ENCODE data around the gene HDAC7. TPM values are rescaled to one million over a fixed set of nuclear protein-coding genes. Genes with fewer than 3 reads are reported as not detected.

The HDAC7 gene
- total RNA-seq, 2 experiments from 2014 or later, result 331 to 385 TPM

DNA sequence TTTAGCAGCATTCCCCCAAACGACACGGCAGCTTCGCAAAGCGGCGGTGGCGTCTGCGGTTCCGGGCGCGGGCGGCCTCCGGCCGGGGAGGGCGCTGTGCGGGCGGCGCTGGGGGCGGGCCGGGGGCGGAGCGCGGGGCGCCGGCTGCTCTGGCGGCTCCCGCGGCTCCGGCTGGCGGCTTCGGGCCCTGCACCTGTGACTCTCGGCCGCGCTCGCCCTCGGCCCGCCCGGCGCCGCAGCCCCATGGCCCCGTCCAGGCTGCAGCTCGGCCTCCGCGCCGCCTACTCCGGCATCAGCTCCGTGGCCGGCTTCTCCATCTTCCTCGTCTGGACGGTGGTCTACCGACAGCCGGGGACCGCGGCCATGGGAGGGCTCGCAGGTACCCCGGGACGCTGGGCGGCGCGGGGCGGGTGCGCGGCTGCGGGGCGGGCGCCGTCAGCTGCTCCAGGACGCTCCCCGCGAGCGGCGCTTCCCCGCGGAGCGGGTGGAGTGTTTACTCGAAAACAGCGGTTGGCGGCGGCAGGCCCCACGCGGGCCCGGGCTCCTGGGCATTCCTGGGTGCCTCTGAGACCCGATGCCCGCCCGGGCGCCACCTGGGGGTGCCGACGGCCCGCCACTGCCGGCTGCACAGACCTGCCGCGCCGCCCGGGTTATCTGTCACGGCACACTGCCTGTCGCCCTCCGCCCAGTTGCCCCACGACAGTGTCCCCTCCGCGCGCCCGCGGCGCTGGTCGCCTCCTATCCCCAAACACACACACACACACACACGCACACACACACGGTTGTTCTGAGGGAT lies 46.4 kb downstream of the HDAC7 start, which contains the start of gene SLC48A1:
SLC48A1 (plus strand) TSS at position 177 of the 796 bp plus-strand sequence; CDS start at position 244, 67 bp downstream.
- DNase-seq, result peak; percentile 82
- Mint-ChIP-seq H3K4me1 (peaks cover 31% of the 10 kb centered on the region), H3K27ac (peak within 1 kb of the TSS; percentile 71), H3K4me3 (peak within 1 kb of the TSS; percentile 82), H3K36me3 (ENCODE audit: low read depth) (no peaks in the 10 kb centered on the region), H3K9me3 (ENCODE audit: low read depth) (no peaks in the 10 kb centered on the region), H3K27me3 (no peaks in the 10 kb centered on the region)
- ChIA-PET POLR2A (interaction anchor here (0.7 kb wide), 1 partner anchor 13 kb away, joined by 5 read pairs; no protein-coding TSS in a partner anchor), CTCF (interaction anchor here (0.6 to 18.7 kb wide), 15 partner anchors 9 to 190 kb away, joined by 3 to 449 read pairs (median 3); partner anchors contain the start of genes ENDOU, RPAP3 and TMEM106C)
- intact Hi-C loops (cut with DNase I, micrococcal nuclease), result loop anchor here in 1 of 2 experiments (1.0 to 10.0 kb wide), 2 partner anchors 14 to 738 kb away; no protein-coding TSS in a partner anchor
- peak; percentile 79 for ATAC-seq

DNA sequence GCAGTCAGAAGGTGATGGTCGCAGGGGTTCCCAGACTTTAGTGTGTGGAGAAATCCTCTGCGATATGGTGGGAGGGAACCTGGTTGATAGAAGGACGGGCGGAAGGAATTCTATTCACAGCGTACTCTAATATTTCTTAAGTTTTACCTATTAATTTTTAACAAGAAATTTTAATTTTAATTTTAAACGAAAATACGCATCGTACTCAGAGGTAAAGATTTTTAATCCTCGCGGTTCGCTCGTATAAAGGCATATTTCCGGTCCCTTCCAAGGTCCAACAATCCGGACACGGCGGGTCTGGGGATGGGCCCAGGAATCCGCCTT lies 47.0 kb downstream of the HDAC7 start:
- intact Hi-C loops (cut with DNase I, micrococcal nuclease), result loop anchor here in 1 of 2 experiments (1.0 to 10.0 kb wide), 2 partner anchors 13 to 738 kb away; no protein-coding TSS in a partner anchor
- ChIA-PET POLR2A (no interaction called here), CTCF (interaction anchor here (0.6 to 18.7 kb wide), 16 partner anchors 9 to 191 kb away, joined by 3 to 449 read pairs (median 3); partner anchors contain the start of genes ENDOU, RPAP3 and TMEM106C)
- Mint-ChIP-seq H3K27ac (peak overlapping the region; percentile 60), H3K9me3 (ENCODE audit: low read depth) (no peaks in the 10 kb centered on the region), H3K27me3 (no peaks in the 10 kb centered on the region), H3K36me3 (ENCODE audit: low read depth) (no peaks in the 10 kb centered on the region), H3K4me1 (peaks cover 31% of the 10 kb centered on the region), H3K4me3 (peak overlapping the region; percentile 68)
- DNase-seq (no peak), ATAC-seq (no peak)

DNA sequence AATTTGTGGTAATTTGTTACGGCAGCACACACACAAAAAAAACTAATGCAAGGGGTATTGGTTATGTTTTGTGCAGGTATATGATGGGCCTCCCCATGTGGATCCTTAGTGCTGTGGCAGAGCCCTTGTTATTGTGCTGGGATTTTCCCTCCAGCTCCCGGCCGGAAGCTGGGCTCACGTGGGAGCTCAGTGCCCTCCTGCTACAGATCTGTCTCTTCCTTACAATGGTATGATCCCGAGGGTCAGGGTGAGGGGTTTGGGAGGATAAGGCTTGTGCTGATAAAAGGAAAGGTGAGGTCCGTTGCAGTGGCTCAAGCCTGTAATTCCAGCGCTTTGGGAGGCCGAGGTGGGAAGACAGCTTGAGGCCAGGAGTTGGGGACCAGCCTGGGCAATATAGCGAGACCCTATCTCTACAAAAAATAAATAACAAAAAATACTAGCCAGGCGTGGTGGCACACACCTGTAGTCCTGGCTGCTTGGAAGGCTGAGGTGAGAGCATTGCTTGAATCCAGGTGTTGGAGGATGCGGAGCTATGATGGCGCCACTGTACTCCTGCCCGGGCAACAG lies 47.5 kb downstream of the HDAC7 start:
- intact Hi-C loops (cut with DNase I, micrococcal nuclease), result loop anchor here in 1 of 2 experiments (10.0 kb wide), 1 partner anchor 737 kb away; no protein-coding TSS in a partner anchor

DNA sequence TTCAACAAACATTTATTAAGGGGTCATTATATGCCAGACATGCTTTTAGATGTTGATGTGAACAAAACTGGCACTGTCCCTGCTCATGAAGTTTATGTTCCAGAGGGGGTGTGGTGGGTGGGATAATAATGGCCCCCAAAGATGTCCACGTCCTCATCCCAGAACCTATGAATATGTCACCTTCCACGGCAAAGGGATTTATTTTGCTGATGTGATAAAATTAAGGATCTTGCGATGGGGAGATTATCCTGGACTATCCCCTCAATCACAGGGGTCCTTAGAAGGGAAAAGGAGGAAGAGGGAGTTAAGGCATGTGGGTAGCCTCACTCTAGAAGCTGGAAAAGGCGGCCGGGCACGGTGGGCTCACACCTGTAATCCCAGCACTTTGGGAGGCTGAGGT lies 48.4 kb downstream of the HDAC7 start:
- ATAC-seq, result no peak
- ChIA-PET CTCF (interaction anchor here (0.6 to 18.7 kb wide), 6 partner anchors 8 to 67 kb away, joined by 3 to 449 read pairs (median 88); partner anchors contain the start of genes ENDOU, RAPGEF3 and RPAP3), POLR2A (interaction anchor here (0.7 kb wide), 1 partner anchor 10 kb away, joined by 3 read pairs; no protein-coding TSS in a partner anchor)
- Mint-ChIP-seq H3K27me3 (peaks cover 4% of the 10 kb centered on the region), H3K4me3 (no peak overlapping the region), H3K36me3 (ENCODE audit: low read depth) (no peaks in the 10 kb centered on the region), H3K4me1 (peaks cover 25% of the 10 kb centered on the region), H3K27ac (no peak overlapping the region), H3K9me3 (ENCODE audit: low read depth) (no peaks in the 10 kb centered on the region)
- no peak for DNase-seq
- intact Hi-C loops (cut with DNase I, micrococcal nuclease), result loop anchor here in 1 of 2 experiments (10.0 kb wide), 1 partner anchor 737 kb away; no protein-coding TSS in a partner anchor

More for the DNA sequence above, 47.5 kb downstream of the HDAC7 start:
- ChIA-PET CTCF (interaction anchor here (0.6 to 18.7 kb wide), 17 partner anchors 10 to 191 kb away, joined by 3 to 449 read pairs (median 3); partner anchors contain the start of genes ENDOU, RPAP3 and TMEM106C), POLR2A (no interaction called here)
- Mint-ChIP-seq H3K36me3 (ENCODE audit: low read depth) (no peaks in the 10 kb centered on the region), H3K9me3 (ENCODE audit: low read depth) (no peaks in the 10 kb centered on the region), H3K27ac (peak overlapping the region; percentile 60), H3K27me3 (peaks cover 4% of the 10 kb centered on the region), H3K4me3 (peak overlapping the region; percentile 68), H3K4me1 (peaks cover 31% of the 10 kb centered on the region)
- ATAC-seq (no peak), DNase-seq (no peak)

DNA sequence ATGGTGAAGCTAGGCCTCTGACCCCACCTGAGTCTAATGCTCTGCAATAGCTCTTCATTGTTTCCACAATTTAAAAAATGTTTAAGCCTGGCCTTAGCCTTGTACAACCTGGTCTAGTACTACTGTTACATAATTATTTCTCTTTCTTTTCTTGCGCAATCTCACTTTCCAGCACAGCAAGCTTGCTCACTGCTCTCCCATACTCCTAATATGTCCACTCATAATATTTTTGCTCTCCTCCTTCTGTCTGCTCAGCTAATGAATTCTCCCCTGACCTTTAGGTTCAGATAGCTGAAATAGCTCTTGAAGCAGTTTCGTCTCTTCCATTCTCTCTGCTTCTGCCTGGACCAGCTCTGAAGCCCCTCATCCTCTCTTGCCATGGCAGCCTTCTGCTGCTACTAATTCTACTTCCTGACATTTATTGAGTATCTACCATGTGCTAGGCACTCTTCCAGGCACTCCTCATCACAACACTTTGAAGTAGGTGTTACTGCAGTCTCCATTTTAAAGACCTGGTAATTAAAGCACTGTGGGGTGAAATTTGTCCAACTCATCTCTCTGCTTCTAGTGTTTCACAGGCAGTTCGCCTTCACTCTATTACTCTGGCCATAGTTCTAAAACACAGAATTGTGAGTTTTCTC lies 49.5 kb downstream of the HDAC7 start:
- H3K9me3 Mint-ChIP-seq (ENCODE audit: low read depth), result no peaks in the 10 kb centered on the region
- no peak for DNase-seq
- H3K27ac Mint-ChIP-seq, result no peak overlapping the region
- ChIA-PET POLR2A (interaction anchor here (0.7 kb wide), 1 partner anchor 9 kb away, joined by 3 read pairs; no protein-coding TSS in a partner anchor), CTCF (interaction anchor here (0.7 to 18.7 kb wide), 9 partner anchors 9 to 135 kb away, joined by 3 to 449 read pairs (median 23); partner anchors contain the start of genes ENDOU, RAPGEF3, RPAP3 and VDR)
- H3K4me1 Mint-ChIP-seq, result peaks cover 16% of the 10 kb centered on the region
- peaks cover 4% of the 10 kb centered on the region for H3K27me3 Mint-ChIP-seq
- no peaks in the 10 kb centered on the region for H3K36me3 Mint-ChIP-seq (ENCODE audit: low read depth)
- intact Hi-C loops (cut with DNase I, micrococcal nuclease), result loop anchor here in 1 of 2 experiments (10.0 kb wide), 1 partner anchor 735 kb away; no protein-coding TSS in a partner anchor
- ATAC-seq, result no peak
- no peak overlapping the region for H3K4me3 Mint-ChIP-seq

DNA sequence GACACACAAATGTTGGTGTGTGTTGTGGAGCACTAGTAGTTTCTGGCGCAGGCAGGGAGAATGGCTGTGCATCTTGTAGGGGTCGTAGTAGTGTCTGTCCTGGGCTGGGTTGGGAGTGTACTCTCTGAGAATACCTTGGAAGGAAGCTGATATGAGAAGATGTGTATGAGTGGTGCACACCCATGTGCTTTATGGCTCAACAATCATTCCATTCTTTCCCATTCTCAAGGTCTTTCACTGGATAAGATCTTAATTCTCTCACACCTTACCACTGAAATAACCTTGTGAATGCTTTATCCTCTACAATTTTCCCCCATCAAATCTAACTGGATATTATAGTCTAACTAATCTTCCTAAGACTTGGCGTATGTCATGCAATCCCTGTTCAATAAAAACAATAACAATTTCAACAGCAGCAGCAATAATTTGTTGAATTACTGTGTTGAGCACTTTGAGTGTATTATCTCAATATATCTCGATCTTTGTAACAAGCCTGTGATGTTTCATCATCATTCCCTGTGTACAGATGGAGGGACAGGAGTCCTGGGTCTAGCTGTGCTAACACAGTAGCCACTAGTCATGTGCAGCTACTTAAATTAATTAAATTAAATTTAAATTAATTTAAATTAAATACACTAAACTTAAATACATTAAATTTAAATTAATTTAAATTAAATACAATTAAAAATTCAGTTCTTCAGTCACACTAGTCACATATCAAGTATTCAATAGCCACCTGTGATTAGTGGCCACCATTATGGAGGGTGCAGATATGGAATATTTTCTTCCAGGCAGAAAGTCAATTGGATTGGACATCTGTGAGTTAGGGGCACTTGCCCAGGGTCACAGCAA lies 50.2 kb downstream of the HDAC7 start:
- intact Hi-C loops (cut with DNase I, micrococcal nuclease), result loop anchor here in 1 of 2 experiments (10.0 kb wide), 1 partner anchor 735 kb away; no protein-coding TSS in a partner anchor
- no peak for DNase-seq
- H3K4me3 Mint-ChIP-seq, result no peak overlapping the region
- POLR2A ChIA-PET, result no interaction called here
- H3K36me3 Mint-ChIP-seq (ENCODE audit: low read depth), result no peaks in the 10 kb centered on the region
- H3K27ac Mint-ChIP-seq, result no peak overlapping the region
- H3K9me3 Mint-ChIP-seq (ENCODE audit: low read depth), result no peaks in the 10 kb centered on the region
- peaks cover 4% of the 10 kb centered on the region for H3K27me3 Mint-ChIP-seq
- peaks cover 12% of the 10 kb centered on the region for H3K4me1 Mint-ChIP-seq
- ATAC-seq, result no peak
- CTCF ChIA-PET, result interaction anchor here (0.6 to 18.7 kb wide), 16 partner anchors 10 to 180 kb away, joined by 3 to 449 read pairs (median 4); partner anchors contain the start of genes ENDOU, RAPGEF3, RPAP3 and VDR

DNA sequence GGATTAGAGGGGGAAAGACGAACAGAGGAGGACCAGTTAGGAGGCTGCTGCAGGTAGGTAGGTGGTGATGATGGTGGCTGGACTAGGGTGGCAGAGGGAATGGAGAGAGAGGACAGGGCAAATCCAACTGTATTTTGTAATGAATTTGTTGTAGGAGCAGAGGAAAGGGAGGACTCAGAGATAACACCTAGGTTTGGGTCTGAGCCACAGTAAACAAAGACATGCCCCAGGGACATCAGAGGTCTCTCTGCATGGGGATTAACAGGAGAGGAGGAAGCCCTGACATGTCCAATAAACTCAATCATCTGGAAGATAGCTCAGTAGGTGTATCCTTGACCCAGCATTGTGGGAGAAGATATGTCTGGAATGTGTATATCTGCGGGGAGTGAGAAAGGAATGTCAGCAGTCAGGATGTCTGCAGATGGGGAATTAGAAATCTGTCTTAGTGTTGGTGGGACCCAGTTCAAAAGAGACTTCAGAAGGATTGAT lies 51.3 kb downstream of the HDAC7 start:
- Mint-ChIP-seq H3K36me3 (ENCODE audit: low read depth) (no peaks in the 10 kb centered on the region), H3K4me3 (no peak overlapping the region), H3K4me1 (peaks cover 2% of the 10 kb centered on the region), H3K27ac (no peak overlapping the region), H3K27me3 (peaks cover 4% of the 10 kb centered on the region), H3K9me3 (ENCODE audit: low read depth) (no peaks in the 10 kb centered on the region)
- no peak for ATAC-seq
- no peak for DNase-seq
- CTCF ChIA-PET, result interaction anchor here (0.7 to 18.7 kb wide), 19 partner anchors 11 to 179 kb away, joined by 3 to 449 read pairs (median 7); partner anchors contain the start of genes ENDOU, RAPGEF3 and RPAP3
- POLR2A ChIA-PET, result interaction anchor here (0.7 to 0.9 kb wide), 2 partner anchors 10 to 41 kb away, joined by 3 read pairs; partner anchors contain the start of gene RAPGEF3
- intact Hi-C loops (cut with DNase I, micrococcal nuclease), result no loop called here

DNA sequence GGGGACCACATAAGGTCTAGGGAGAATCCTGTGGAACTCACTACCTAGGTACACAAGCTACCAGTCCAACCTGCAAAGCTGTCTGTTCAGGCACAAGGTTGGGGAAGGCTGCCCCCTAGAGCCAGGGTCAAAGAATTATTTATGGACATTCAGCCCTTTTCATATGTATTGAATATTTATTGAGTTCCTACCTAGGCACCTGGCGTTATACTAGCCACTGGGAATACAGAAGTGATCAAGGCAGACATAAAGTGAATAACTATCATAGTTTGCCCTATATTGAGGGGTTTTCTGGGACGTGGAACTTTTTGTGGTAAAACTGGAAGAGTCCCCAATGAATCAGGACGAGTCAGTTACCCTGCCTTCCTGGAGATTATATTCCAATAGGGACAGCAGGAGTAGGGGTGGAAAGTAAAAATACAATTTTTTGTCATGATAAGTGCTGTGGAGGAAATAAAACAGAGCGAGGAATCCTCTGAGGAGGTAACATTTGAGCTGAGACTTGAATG lies 52.4 kb downstream of the HDAC7 start:
- Mint-ChIP-seq H3K4me1 (no peaks in the 10 kb centered on the region), H3K36me3 (ENCODE audit: low read depth) (no peaks in the 10 kb centered on the region), H3K9me3 (ENCODE audit: low read depth) (no peaks in the 10 kb centered on the region), H3K27me3 (peaks cover 4% of the 10 kb centered on the region), H3K27ac (no peak overlapping the region), H3K4me3 (no peak overlapping the region)
- ATAC-seq (peak; percentile 89), DNase-seq (peak; percentile 88)
- ChIA-PET CTCF (interaction anchor here (0.5 to 18.7 kb wide), 21 partner anchors 11 to 853 kb away, joined by 3 to 449 read pairs (median 5); partner anchors contain the start of genes ENDOU, RAPGEF3 and RPAP3), POLR2A (interaction anchor here (0.6 to 0.9 kb wide), 4 partner anchors 9 to 402 kb away, joined by 3 to 5 read pairs (median 3); partner anchors contain the start of gene RAPGEF3)
- intact Hi-C loops (cut with DNase I, micrococcal nuclease), result loop anchor here (1.0 kb wide), 2 partner anchors 25 to 52 kb away; no protein-coding TSS in a partner anchor

DNA sequence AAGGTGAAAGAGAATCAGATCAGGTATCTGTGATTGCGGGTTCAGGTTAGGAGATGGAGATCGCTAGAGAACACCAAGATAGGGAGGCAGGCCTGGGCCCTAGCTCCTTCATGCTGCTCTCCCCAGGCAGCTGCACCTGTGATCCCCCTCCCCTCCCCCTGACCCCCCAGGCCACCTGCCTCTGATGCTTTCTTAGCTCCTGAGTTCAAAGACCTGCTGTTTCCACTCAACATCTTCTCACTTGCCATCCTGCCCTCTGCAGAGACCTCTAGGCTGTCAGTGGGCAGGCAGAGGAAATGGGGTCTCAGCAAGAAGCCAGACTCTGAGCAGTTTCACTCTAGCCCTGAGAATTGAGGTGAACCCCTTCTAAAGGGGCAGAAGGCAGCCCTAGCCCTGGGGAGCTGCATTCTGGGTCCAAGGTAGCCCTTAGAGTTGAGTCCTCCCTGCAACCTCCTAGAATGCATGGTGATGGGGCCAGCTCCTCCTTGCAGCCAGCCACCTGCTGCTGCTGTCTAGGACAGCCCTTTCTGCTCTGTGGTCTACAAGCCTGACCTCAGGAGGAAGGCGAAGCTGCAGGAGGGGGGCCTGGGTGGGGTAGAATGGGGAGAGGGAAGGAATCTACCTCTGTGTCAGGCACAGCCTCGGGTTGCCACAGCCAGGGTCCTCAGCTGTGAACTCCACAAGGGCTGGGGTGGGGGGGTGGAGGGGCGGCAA lies 53.0 kb downstream of the HDAC7 start:
- ATAC-seq (no peak), DNase-seq (no peak)
- ChIA-PET CTCF (interaction anchor here (0.6 to 18.7 kb wide), 21 partner anchors 10 to 853 kb away, joined by 3 to 449 read pairs (median 5); partner anchors contain the start of genes ENDOU, RAPGEF3 and RPAP3), POLR2A (interaction anchor here (0.6 to 0.7 kb wide), 2 partner anchors 23 to 402 kb away, joined by 3 to 5 read pairs; no protein-coding TSS in a partner anchor)
- Mint-ChIP-seq H3K4me3 (no peak overlapping the region), H3K9me3 (ENCODE audit: low read depth) (no peaks in the 10 kb centered on the region), H3K27ac (no peak overlapping the region), H3K36me3 (ENCODE audit: low read depth) (no peaks in the 10 kb centered on the region), H3K27me3 (peaks cover 4% of the 10 kb centered on the region), H3K4me1 (no peaks in the 10 kb centered on the region)
- intact Hi-C loops (cut with DNase I, micrococcal nuclease), result loop anchor here (1.0 kb wide), 2 partner anchors 24 to 51 kb away; no protein-coding TSS in a partner anchor

Data from activated CD4-positive, alpha-beta T cell treated with anti-CD3 and anti-CD28 coated beads for 36 hours (primary cell).